ENCODE data around the gene CREBBP.
"Not testable (repeated sequence)": the region's sequence is repeated elsewhere in the genome, so short reads cannot be mapped to it uniquely, and the experiment has no call there.

CREBBP gene

DNA sequence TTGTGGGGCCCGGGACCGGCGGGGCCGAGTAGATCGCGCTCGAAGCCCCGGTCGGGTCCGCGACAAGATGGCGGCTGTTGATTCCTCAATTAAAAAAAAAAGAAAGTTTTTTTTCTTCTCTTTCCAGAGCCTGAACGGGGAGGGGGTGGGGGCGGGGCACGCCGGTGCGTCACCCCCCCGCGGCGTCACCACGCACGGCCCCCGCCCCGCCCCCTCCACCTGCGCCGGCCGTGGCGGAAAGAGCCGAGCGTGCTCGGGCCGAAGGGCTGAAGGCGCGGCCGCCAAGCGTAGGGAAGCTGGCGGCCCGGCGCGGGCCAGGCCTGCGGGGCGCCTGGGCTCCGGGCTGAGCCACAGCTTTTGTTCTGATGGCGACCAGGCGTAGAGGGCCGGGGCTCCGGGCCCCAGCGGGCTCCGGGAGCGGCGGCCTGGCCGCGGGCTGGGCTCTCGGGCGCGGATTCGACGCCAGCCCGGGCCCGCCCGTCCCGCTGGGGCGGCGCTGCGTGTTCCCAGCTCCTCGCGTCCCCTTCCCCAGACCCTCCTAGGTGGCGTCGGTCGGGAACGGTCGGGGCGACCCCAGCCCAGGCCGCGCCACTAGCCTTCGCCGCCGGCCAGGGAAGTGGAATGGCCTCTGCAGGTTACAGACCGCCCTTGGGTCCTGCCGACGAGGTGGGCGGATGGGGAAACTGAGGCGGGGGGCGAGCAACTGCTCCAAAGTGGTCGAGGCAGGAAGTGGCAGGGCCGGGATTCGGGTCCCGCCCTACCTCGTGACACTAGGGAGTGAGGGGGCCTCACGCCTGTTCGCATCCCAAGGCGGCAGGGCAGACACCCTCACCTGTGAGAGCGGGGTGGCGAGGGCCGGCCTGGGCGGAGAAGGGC lies at the start of gene CREBBP:
TSS of gene CREBBP (minus strand) at position 91 of the 876 bp plus-strand sequence. CDS start 797 bp downstream, outside the sequence.
- no peak for TF ChIP-seq ZNF274 (IDR thresholded peaks at IDR 0.05; ENCODE audit: low read depth, low read length)
- H3K4me3 ChIP-seq (ENCODE audit: low read length), result peak within 1 kb of the TSS; percentile 81

DNA sequence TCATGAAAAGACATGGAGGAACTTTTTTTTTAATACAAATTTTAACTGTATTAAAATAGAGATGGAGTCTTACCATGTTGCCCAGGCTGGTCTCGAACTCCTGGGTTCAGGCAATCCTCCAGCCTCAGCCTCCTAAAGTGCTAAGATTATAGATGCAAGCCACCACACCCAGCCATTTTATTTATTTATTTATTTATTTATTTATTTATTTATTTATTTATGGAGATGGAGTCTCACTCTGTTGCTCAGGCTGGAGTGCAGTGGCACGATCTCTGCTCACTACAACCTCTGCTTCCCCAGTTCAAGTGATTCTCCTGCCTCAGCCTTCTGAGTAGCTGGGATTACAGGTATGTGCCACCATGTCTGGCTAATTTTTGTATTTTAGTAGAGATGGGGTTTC lies 46.6 kb upstream of the CREBBP start:
- H3K4me3 ChIP-seq (ENCODE audit: low read length), result not testable (repeated sequence)

DNA sequence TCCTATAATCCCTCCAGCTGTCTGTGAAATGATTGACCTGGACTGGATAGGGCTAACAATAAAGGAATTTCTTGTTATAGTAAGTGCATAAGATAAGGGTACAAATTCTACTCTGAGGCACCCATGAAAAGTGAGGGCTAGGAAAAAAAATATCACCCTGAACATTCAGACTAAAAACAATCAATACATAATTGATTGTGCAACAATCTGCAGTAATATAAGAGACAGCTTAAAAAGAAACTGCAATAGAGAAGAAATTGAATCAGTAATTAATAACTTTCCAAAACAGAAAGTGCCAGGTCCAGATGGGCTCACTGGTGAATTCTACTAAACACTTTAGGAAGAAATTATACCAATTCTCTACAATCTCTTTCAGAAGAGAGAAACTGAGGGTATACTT lies 44.2 kb upstream of the CREBBP start:
- H3K4me3 ChIP-seq (ENCODE audit: low read length), result no peak overlapping the region
- TF ChIP-seq ZNF274 (IDR thresholded peaks at IDR 0.05; ENCODE audit: low read depth, low read length), result no peak

DNA sequence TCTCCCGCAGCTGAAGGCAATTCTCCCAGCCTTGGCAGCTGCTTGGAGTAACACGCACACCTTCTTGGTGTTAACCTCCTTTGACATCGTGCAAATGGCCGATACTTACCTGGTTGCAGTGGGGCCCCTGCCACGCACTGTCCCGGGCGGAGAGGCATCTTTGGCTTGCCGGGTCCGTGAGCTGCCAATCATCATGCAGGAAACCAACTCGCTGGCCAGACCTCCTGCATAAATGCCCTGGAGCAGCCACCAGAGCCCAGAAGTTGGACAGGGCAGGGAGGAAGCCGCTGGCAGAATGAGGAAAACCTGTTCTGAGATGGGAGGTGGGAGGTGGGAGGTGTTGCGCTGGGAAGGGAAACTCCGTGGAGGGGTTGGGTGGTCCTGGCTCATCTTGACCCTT lies 41.7 kb upstream of the CREBBP start:
- no peak overlapping the region for H3K4me3 ChIP-seq (ENCODE audit: low read length)
- no peak for TF ChIP-seq ZNF274 (IDR thresholded peaks at IDR 0.05; ENCODE audit: low read depth, low read length)

DNA sequence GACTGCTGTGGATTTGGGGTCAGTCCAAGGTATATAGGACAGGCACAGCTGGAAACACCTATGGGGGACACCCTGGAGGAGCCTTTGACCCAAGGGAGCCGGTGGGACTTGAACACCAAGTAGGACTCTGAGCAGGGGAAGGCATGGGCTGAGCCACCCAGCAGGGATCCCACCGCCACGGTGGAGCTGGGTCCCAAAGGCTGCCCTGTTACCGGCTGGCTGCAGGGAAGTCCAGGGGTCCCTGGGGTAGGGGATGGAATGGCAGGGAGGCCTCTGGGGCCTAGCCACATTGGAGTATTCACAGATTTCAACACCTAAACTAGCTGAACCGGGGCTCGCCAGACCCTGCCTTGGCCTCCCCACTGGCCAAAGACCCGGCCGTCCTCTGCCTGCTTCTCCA lies 39.7 kb upstream of the CREBBP start:
- no peak overlapping the region for H3K4me3 ChIP-seq (ENCODE audit: low read length)
- no peak for TF ChIP-seq ZNF274 (IDR thresholded peaks at IDR 0.05; ENCODE audit: low read depth, low read length)

DNA sequence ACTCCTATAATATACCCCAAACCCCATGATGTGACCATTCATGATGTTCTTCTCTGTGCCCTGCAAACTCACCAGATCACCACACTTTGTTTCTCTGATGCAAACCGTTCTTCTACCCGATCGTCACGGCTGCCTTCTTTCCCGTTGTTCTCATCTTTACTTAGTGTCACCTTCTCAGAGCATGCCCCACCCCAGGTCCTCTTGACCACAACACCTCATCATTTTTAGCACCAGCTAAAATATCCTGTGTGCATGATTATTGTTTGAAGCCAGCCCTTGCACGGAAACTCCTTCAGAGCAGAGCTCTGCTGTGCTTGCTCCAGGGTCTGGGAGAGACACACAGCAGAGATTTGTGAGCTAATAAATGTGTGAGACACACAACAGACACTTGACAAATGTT lies 38.9 kb upstream of the CREBBP start:
- TF ChIP-seq ZNF274 (IDR thresholded peaks at IDR 0.05; ENCODE audit: low read depth, low read length), result no peak

DNA sequence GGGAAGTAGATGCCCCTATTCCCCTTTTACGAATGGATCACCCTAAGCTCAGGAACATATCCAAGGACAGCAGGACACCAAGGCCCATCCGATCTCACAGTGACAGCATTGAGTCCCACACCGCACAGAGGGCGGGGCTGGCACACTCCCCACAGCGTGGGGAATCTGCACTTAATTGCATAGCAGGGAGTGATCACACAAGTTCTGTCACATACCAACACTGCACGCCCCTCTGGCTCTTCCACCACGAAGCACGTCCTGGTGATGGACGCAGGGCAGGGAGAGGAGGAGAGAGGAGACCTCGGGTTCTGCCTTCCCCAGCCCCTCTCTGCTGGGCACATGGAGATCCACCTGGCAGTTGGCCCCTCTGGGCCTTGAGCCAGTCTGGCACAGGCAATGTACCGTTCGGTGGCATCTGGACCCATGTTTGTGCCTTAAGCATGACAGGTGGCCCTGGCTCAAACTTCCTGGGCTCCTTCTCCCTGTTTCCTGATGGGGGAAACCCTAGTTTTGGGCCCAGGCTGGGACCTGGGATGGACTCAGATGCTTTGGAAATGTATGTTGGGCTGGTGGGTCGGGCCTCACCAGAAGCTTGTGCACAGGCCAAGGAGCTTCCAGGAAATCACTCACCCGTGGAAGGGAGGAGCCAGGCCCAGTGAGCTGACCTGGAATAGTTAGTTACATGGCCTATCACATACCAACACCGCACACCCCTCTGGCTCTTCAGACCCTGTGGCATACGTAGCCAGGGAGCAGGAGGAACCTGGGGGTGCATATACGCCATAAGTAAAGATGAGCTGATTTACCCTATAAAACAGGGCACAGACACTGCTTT lies 35.1 kb upstream of the CREBBP start:
- no peak for TF ChIP-seq ZNF274 (IDR thresholded peaks at IDR 0.05; ENCODE audit: low read depth, low read length)
- no peak overlapping the region for H3K4me3 ChIP-seq (ENCODE audit: low read length)

More for the DNA sequence above, 38.9 kb upstream of the CREBBP start:
- no peak overlapping the region for H3K4me3 ChIP-seq (ENCODE audit: low read length)

DNA sequence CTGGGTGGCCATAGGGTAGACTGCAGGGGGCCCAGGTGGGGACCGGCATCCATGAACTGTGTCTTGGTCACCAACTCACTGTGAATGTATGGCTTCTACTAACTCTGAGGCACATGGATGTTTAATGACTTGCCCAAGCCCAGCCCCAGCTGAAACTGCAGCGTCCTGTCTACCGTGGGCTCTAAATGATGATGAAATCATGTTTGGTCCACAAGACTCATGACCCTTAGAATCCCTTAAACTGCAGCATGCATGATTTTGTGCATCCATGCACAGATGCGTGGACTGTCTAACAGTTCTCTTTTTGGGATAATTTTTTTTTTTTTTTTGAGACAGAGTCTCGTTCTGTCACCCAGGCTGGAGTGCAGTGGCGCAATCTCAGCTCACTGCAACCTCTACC lies 32.4 kb upstream of the CREBBP start:
- no peak for TF ChIP-seq ZNF274 (IDR thresholded peaks at IDR 0.05; ENCODE audit: low read depth, low read length)

DNA sequence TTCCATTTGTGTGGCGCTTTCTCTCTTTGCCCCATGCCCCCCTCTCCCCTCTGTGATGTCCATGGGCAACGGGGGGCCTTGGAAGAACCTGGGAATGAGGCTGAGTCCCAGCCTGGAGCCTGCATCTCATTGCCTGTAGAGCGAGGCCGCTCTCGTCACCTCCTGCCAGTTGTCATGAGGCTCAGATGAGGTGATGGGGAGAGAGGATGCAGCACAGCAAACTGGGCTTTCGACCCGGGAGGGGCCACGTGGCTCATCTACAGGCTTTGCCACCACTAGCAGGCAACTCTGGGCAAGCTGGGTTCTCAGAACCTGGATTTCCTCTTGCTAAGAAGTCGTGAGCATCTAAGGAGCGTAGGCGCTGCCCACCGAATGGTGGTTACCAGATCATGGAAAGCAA lies 31.9 kb upstream of the CREBBP start:
- TF ChIP-seq ZNF274 (IDR thresholded peaks at IDR 0.05; ENCODE audit: low read depth, low read length), result no peak
- no peak overlapping the region for H3K4me3 ChIP-seq (ENCODE audit: low read length)

More for the DNA sequence above, 32.4 kb upstream of the CREBBP start:
- no peak overlapping the region for H3K4me3 ChIP-seq (ENCODE audit: low read length)

DNA sequence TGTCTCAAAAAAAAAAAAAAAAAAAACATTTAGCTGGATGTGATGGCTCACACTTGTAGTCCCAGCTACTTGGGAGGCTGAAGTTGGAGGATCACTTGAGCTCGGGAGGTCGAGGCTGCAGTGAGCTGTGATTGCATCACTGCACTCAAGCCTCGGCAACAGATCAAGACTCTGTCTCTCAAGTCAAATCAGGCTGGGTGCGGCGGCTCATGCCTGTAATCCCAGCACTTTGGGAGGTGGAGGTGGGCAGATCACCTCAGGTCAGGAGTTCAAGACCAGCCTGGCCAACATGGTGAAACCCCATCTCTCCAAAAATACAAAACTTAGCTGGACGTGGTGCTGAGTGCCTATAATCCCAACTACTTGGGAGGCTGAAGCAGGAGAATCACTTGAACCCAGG lies 31.2 kb upstream of the CREBBP start:
- not testable (repeated sequence) for H3K4me3 ChIP-seq (ENCODE audit: low read length)

DNA sequence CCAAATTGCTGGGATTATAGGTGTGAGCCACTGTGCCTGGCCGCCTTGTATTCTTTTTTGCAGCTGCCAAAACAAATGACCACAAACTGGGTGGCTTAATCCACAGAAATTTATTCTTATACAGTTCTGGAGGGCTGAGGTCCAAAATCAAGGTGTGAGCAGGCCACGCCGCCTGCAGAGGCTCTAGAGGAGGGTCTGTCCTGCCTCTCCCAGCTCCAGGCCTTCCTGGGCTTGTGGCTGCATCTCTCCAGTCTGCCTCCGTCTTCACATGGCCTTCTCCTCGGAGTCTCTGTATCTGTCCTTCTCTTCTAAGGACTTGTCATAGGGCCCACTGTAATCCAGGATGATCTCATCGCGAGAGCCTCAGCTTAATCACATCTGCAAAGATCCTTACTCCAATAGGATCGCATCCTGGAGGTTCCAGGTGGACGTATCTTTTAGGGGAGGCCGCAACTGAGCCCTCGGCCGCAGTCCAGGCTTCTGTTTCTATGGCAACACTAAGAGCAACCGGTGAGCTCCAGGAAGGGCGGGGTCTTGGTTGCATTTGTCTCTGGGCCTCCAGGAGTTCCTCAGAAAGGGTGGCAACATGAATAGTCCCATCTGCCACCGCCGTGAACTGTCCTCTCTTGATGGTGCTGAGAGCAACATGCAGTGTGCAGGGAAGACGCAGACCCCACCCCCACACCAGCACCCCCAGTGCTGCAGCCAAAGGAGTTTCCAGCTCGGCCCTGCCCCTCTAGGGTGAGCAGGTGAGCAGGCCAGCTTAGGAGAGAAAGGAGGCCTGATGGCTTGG lies 29.5 kb upstream of the CREBBP start:
- no peak for TF ChIP-seq ZNF274 (IDR thresholded peaks at IDR 0.05; ENCODE audit: low read depth, low read length)
- no peak overlapping the region for H3K4me3 ChIP-seq (ENCODE audit: low read length)

DNA sequence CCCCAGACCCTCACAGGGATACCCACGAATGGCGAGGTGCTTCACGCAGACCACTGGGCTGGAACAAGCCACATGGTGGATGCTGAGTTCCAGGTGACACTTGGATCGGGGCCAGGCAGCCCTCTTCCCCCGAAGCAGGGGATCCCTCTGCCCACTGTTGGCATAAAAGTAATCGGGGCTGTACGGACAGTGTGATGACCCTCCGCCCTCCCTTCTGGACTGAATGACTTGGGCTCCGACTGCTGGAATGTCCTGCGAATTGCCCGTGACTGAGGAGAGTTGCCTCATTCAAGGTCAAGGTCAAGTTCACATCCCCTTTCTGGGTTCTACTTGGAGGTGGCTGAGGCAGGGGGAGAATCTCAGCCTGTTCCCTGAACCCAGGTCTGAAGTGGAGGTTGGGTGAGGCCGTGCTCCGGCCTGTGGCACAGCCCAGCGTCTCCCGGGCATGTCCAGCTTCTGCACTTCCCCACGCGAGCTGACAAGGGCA lies 28.5 kb upstream of the CREBBP start:
- no peak overlapping the region for H3K4me3 ChIP-seq (ENCODE audit: low read length)
- TF ChIP-seq ZNF274 (IDR thresholded peaks at IDR 0.05; ENCODE audit: low read depth, low read length), result no peak

DNA sequence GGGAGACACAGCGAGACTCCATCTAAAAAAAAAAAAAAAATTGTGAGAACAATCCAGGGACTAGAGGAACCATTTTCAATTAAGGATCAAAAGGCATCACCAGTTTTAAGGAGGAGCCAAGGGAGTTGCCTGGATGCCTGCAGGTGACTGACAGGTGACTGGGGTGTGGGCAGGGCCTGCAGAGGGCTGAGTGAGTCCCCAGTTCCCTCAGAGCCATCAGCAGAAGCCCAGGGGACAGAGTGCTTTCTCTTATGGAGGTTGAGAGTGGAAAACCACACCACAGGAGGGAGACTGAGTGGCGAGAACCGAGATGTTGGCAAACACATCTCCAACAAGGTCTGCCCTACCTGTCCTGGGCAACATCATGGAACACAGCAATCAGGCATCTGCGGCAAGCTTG lies 27.1 kb upstream of the CREBBP start:
- no peak for TF ChIP-seq ZNF274 (IDR thresholded peaks at IDR 0.05; ENCODE audit: low read depth, low read length)
- H3K4me3 ChIP-seq (ENCODE audit: low read length), result no peak overlapping the region

DNA sequence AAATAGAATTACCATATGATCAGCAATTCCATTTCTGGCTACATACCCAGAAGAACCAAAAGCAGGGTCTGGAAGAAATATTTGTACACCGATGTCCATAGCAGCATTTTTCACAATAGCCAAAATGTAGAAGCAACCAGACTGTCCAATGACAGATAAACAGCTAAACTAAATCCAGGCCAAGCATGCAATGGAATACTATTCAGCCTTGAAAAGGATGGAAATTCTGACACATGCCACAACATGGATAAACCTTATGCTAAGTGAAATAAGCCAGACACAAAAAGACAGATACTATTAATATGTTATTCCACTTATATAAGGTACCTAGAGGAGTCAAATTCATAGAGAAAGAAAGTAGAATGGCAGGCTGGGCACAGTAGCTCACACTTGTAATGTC lies 25.9 kb upstream of the CREBBP start:
- no peak for TF ChIP-seq ZNF274 (IDR thresholded peaks at IDR 0.05; ENCODE audit: low read depth, low read length)
- H3K4me3 ChIP-seq (ENCODE audit: low read length), result no peak overlapping the region

Measured in GM08714 (cell line).